Kidney (tissue), 14 donors: Measurements from ENCODE around the gene SMC1B. TPM values are rescaled to one million over a fixed set of nuclear protein-coding genes. Genes with fewer than 3 reads are reported as not detected.
"Not testable (repeated sequence)": the region's sequence is repeated elsewhere in the genome, so short reads cannot be mapped to it uniquely, and the experiment has no call there.

Experiments used
- DNase-seq, 5 donors: peaks; one replicate each; pipeline ENCODE4 v3.0.0-alpha.2; 2013 to 2020
- FAIRE-seq: peaks from 2 replicates; lab custom pipeline; 2012; peaks lifted over from hg19 to GRCh38; lab: Jason Lieb, UNC
- H3K27ac ChIP-seq, 2 donors: one replicate each; pipeline ENCODE4 v1.7.0; 2013; ENCODE audit warnings: low read depth in 2 of 2, low read length in 2 of 2, inconsistent platforms in 1 of 2
- H3K27me3 ChIP-seq: one replicate; pipeline ENCODE4 v1.7.1; 2013; ENCODE audit warnings: low read length, inconsistent platforms; ENCODE audit not compliant: control insufficient read depth, insufficient read depth
- H3K36me3 ChIP-seq, 3 donors: one replicate each; pipeline versions ENCODE4 v1.7.0 to v1.7.1; 2013; ENCODE audit warnings: low read length in 3 of 3, control low read depth in 1 of 3, inconsistent platforms in 1 of 3; ENCODE audit not compliant: insufficient read depth in 3 of 3, control insufficient read depth in 2 of 3
- H3K4me1 ChIP-seq, 3 donors: one replicate each; pipeline versions ENCODE4 v1.7.0 to v1.7.1; 2013; ENCODE audit warnings: low read length in 3 of 3, inconsistent platforms in 1 of 3, low read depth in 1 of 3; ENCODE audit not compliant: control insufficient read depth in 2 of 3, insufficient read depth in 2 of 3
- H3K4me3 ChIP-seq, 3 donors: one replicate each; pipeline versions ENCODE4 v1.7.0 to v1.8.1; 2013; ENCODE audit warnings: low read length in 3 of 3, control low read depth in 1 of 3, inconsistent platforms in 1 of 3
- H3K9ac ChIP-seq, 3 donors: one replicate each; pipeline versions ENCODE4 v1.7.0 to v1.7.1; 2013; ENCODE audit warnings: low read length in 3 of 3, control low read depth in 1 of 3, inconsistent platforms in 1 of 3
- H3K9me3 ChIP-seq, 3 donors: one replicate each; pipeline versions ENCODE4 v1.7.0 to v1.7.1; 2013; ENCODE audit warnings: low read length in 3 of 3, control low read depth in 1 of 3, inconsistent platforms in 1 of 3; ENCODE audit not compliant: control insufficient read depth in 2 of 3, insufficient read depth in 1 of 3
- intact Hi-C: fragments of 100-400 bp; cut with DNase I; formaldehyde crosslinking; loops from one replicate; pipeline ENCODE4 v1.11.1; 2022
- polyA plus RNA-seq: library from polyadenylated mRNA; stranded (reverse); fragments of 350-450 nt; fragmentation: Illumina TruSeq; extraction: RNeasy Lipid Tissue Mini Kit (QIAGEN cat#74804); gene quantifications from one replicate; pipeline ENCODE4 v1.2.3, GENCODE V29; 2014; ENCODE audit warnings: low read depth, low replicate concordance; ENCODE audit not compliant: insufficient read depth
- total RNA-seq: library from RNA; stranded (reverse); fragmentation: NEBNext Ultra II Directional; extraction: Animal tissue kit (Norgen Biotek cat#: 25700); gene quantifications from one replicate; pipeline ENCODE4 v1.2.1, GENCODE V29; 2021
- TF ChIP-seq, protein P1 (sequence below): IDR thresholded peaks from 3 replicates; pipeline ENCODE4 v1.5.1; 2012; ENCODE audit warnings: mild to moderate bottlenecking, moderate library complexity, borderline replicate concordance; ENCODE audit not compliant: insufficient read depth; ENCODE audit errors: extremely low read depth
- donor health status: control.
- donor health status: control.
- donor health status: control.
- donor health status: control.
- donor health status: control.
- donor health status: DM: yes; HTN: yes; CAD: no.
- donor health status: Normal renal cell carcinoma (clear cell type).

Gene SMC1B
- total and polyA plus RNA-seq, 2 donors from 2014 or later = not detected

DNA sequence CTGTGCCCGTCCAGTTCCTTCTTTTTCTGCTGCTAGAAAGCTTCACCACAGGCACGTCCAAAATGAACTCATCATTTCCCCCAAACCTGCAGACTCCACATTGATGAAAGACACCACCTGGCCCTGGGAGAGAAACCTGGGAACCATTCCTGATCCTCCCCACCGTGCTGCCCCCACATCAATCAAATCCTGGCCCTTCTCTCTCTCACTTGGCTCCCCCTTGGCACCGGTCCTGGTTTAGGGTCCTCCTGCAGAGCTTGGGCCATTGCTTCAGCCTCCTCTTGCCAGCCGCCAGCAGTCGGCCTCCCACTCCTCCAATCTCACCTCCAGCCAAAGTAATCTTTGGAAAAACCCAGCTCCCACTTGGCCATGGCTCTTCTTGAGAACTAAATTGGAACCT, 38.6 kb upstream of the SMC1B start:
- DNase-seq = no peak
- H3K36me3 ChIP-seq = no peaks in the 10 kb centered on the region
- H3K4me1 ChIP-seq = peaks cover 0 to 2% (median 2%) of the 10 kb centered on the region in 3 donors
- no peak overlapping the region for H3K4me3 ChIP-seq
- H3K27me3 ChIP-seq = no peaks in the 10 kb centered on the region
- intact Hi-C loops = no loop called here
- H3K9ac ChIP-seq = no peak overlapping the region
- no peak overlapping the region for H3K27ac ChIP-seq
- no peak for FAIRE-seq
- no peaks in the 10 kb centered on the region for H3K9me3 ChIP-seq
- TF ChIP-seq, protein P1, sequence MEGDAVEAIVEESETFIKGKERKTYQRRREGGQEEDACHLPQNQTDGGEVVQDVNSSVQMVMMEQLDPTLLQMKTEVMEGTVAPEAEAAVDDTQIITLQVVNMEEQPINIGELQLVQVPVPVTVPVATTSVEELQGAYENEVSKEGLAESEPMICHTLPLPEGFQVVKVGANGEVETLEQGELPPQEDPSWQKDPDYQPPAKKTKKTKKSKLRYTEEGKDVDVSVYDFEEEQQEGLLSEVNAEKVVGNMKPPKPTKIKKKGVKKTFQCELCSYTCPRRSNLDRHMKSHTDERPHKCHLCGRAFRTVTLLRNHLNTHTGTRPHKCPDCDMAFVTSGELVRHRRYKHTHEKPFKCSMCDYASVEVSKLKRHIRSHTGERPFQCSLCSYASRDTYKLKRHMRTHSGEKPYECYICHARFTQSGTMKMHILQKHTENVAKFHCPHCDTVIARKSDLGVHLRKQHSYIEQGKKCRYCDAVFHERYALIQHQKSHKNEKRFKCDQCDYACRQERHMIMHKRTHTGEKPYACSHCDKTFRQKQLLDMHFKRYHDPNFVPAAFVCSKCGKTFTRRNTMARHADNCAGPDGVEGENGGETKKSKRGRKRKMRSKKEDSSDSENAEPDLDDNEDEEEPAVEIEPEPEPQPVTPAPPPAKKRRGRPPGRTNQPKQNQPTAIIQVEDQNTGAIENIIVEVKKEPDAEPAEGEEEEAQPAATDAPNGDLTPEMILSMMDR = no peak

DNA sequence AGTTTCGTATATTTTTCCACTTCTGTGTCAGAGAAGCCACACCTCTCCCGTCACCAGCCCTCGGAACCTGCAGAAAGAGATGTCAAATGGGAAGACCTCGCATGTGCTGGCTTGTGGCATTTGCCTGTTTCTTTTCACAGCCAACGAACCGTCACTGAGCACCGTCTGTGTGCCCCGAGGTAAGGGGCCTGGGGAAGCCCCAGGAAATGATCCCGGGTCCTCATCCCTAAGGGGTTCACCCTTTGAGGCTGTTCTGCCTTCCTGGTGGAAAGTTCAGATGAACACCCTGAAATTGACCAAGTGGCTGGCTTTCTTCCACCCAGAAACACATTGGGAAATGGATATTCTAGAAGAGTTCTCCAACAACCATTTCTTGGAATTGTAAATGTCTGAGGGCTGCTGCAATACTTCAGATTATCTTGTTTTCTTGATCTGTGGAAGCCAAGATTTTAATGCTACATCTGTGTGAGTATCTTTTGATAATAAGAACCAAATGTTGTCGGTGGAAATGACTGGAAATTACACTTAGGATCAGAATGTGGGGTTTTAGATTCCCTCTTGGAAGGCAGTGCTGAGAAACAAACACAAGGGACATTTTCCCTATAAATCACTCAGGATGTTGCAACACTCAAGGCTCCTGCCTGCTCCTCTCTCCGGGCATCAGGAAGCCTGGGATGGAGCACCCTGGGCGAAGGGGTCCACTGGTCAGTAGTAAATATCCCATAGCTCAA, 37.7 kb upstream of the SMC1B start:
- Histone ChIP-seq H3K27ac (no peak overlapping the region), H3K9me3 (no peaks in the 10 kb centered on the region), H3K36me3 (no peaks in the 10 kb centered on the region), H3K27me3 (no peaks in the 10 kb centered on the region), H3K9ac (no peak overlapping the region), H3K4me3 (no peak overlapping the region), H3K4me1 (peaks cover 0 to 2% (median 2%) of the 10 kb centered on the region in 3 donors)
- TF ChIP-seq, protein P1 = no peak
- FAIRE-seq (no peak), DNase-seq (peak in 2 of 5 donors; percentile 41 to 75)
- intact Hi-C loops = no loop called here

DNA sequence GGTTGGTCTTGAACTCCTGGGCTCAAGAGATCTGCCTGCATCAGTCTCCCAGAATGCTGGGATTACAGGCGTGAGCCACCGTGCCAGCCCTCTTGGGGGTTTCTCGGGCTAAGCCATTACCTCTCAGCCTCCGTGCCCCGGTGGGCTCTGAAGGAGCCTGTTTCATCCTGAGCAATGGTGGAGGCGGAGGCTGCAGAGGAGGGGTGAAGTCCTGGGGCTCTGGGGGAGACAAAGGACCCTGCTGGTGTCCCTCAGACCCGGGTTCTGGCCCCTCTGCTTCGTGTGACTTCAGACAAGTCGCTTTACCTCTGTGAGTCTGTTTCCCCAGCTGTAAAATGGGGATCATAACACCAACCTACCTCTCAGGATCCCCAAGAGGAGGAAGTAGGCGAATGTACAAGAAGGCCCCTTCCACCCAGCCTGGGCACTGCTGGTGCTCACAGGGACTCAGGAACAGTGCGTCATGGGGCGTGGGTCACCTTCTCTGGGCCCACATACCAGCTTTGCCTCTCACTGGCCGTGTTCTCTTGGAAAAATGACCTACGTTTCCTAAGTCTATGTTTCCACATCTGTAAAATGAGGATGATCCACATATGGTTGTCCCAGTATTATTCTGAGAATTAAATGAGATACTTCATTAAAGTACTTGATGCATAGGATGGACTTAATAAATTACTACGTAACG, 36.8 kb upstream of the SMC1B start:
- intact Hi-C loops = no loop called here
- TF ChIP-seq, protein P1 = no peak
- no peak overlapping the region for H3K4me3 ChIP-seq
- no peak overlapping the region for H3K9ac ChIP-seq
- no peaks in the 10 kb centered on the region for H3K27me3 ChIP-seq
- H3K27ac ChIP-seq = no peak overlapping the region
- DNase-seq (no peak), FAIRE-seq (no peak)
- no peaks in the 10 kb centered on the region for H3K36me3 ChIP-seq
- no peaks in the 10 kb centered on the region for H3K9me3 ChIP-seq
- H3K4me1 ChIP-seq = peaks cover 0 to 2% (median 2%) of the 10 kb centered on the region in 3 donors

DNA sequence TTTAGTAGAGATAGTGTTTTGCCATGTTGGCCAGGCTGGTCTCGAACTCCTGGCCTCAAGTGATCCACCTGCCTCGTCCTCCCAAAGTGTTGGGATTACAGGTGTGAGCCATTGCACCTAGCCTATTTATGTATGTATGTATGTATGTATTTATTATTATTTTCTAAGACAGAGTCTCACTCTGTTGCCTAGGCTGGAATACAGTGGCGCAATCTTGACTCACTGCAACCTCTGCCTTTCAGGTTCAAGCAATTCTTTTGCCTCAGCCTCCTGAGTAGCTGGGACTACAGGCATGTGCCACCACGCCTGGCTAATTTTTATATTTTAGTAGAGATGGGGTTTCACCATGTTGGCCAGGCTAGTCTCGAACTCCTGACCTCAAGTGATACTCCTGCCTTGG, 36.0 kb upstream of the SMC1B start:
- H3K27ac ChIP-seq, H3K9me3 ChIP-seq, DNase-seq, H3K27me3 ChIP-seq, H3K9ac ChIP-seq, H3K4me3 ChIP-seq, H3K4me1 ChIP-seq, H3K36me3 ChIP-seq, FAIRE-seq: not testable (repeated sequence)
- intact Hi-C loops = loop anchor here (10.0 kb wide), 1 partner anchor 105 kb away; no protein-coding TSS in a partner anchor
